Activated T-cell treated with anti-CD3 and anti-CD28 coated beads, Interleukin-2, amount 50 U/mL, for 72 hours (primary cell): Measurements from ENCODE around the gene RECQL5. TPM values are rescaled to one million over a fixed set of nuclear protein-coding genes. Genes with fewer than 3 reads are reported as not detected.

Experiments
- ATAC-seq, 2 donors: fragments of 150-1000 bp; cut with Tn5 transposase; replicated peaks in 1 of 2; 2 replicates each; pipeline ENCODE4 v1.10.0; 2021; ENCODE audit warnings: moderate library complexity in 2 of 2, mild to moderate bottlenecking in 1 of 2
- DNase-seq, 2 donors: peaks; one replicate each; pipeline ENCODE4 v3.0.0; 2021 to 2022; ENCODE audit warnings: mixed read lengths in 1 of 2
- H3K27ac Mint-ChIP-seq: one replicate; pipeline ENCODE4 v1.8.0; 2022; ENCODE audit warnings: mild to moderate bottlenecking, moderate library complexity, mixed read lengths
- H3K27me3 Mint-ChIP-seq: one replicate; pipeline ENCODE4 v1.8.0; 2022; ENCODE audit warnings: low read depth, mixed read lengths
- H3K36me3 Mint-ChIP-seq, 2 donors: one replicate each; pipeline ENCODE4 v1.8.0; 2022; ENCODE audit warnings: mixed read lengths in 2 of 2, mild to moderate bottlenecking in 1 of 2; ENCODE audit not compliant: insufficient read depth in 2 of 2
- H3K4me1 Mint-ChIP-seq: one replicate; pipeline ENCODE4 v1.8.0; 2022; ENCODE audit warnings: low read depth, mixed read lengths
- H3K4me3 Mint-ChIP-seq, 2 donors: one replicate each; pipeline ENCODE4 v1.8.0; 2022; ENCODE audit warnings: mild to moderate bottlenecking in 2 of 2, mixed read lengths in 2 of 2, moderate library complexity in 2 of 2
- H3K9me3 Mint-ChIP-seq, 2 donors: one replicate each; pipeline ENCODE4 v1.8.0; 2022; ENCODE audit warnings: mixed read lengths in 2 of 2
- total RNA-seq, 2 donors: library from RNA; stranded (reverse); gene quantifications; one replicate each; pipeline ENCODE4 v1.2.3, GENCODE V29; 2022

Gene RECQL5
- total RNA-seq, 2 donors from 2014 or later: 50.7 to 58.5 TPM

- H3K27ac Mint-ChIP-seq: no peak overlapping the region
- no peaks in the 10 kb centered on the region for H3K27me3 Mint-ChIP-seq
- DNase-seq (no peak), ATAC-seq (peak in 1 of 2 donors; percentile 30)
- no peaks in the 10 kb centered on the region for H3K9me3 Mint-ChIP-seq
- no peak overlapping the region for H3K4me3 Mint-ChIP-seq
- H3K4me1 Mint-ChIP-seq: peaks cover 45% of the 10 kb centered on the region
- peaks cover 0 to 1% of the 10 kb centered on the region in 2 donors for H3K36me3 Mint-ChIP-seq
These were observed 14.3 kb upstream of the RECQL5 start for GRCh38 chr17:75681289-75681688.

- DNase-seq (no peak), ATAC-seq (no peak)
- Mint-ChIP-seq H3K9me3 (no peaks in the 10 kb centered on the region), H3K36me3 (peaks cover 1 to 2% of the 10 kb centered on the region in 2 donors), H3K27ac (peak overlapping the region; percentile 42), H3K4me3 (no peak overlapping the region), H3K27me3 (no peaks in the 10 kb centered on the region), H3K4me1 (peaks cover 36% of the 10 kb centered on the region)
These were observed 13.5 kb upstream of the RECQL5 start for GRCh38 chr17:75680431-75680830.

DNA sequence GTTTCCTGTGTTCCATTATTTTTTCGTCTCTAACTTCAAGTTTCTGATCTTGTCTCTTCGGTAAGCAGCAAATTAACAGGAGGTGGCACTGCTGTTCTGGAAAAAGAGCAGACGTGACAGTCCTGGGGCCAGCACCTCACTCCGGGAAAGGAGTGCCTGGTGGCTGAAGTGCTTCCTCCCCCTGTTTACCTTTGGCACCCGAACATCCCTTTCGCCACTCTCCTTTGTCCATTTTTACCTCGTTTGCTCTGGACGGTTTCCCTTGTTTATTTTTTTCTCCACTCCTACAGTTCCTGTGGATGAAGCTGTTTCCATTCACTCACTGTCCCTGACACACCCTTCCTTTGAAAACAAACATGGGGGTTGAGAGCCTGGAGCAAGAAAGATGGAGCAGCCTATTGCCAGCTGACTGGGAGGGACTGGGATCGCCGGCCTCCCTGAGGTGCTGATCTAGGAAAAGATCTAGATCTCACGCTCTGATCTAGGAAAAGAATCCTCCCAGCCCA, 12.8 kb upstream of the RECQL5 start:
- H3K4me3 Mint-ChIP-seq: no peak overlapping the region
- peaks cover 2 to 3% of the 10 kb centered on the region in 2 donors for H3K36me3 Mint-ChIP-seq
- DNase-seq (no peak), ATAC-seq (no peak)
- peaks cover 36% of the 10 kb centered on the region for H3K4me1 Mint-ChIP-seq
- H3K27me3 Mint-ChIP-seq: no peaks in the 10 kb centered on the region
- peak overlapping the region; percentile 63 for H3K27ac Mint-ChIP-seq
- no peaks in the 10 kb centered on the region for H3K9me3 Mint-ChIP-seq

DNA sequence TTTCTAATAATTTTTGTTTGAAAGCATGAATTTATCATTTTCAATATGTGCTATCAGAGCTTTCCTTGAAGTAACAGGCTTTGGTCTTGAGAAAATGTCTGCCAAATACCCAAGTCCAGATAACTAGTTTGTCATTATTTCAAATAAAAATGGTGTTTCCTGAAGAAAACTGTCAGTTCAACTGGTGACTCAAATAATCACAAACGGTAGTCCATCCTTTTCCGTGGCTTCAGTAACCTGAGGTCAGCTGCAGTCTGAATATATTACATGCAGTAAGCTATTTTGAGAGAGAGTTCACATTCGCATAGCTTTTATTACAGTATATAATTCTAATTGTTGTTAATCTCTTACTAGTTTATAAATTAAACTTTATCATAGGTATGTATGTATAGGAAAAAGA, 9.5 kb upstream of the RECQL5 start:
- H3K27me3 Mint-ChIP-seq: no peaks in the 10 kb centered on the region
- peaks cover 2 to 3% of the 10 kb centered on the region in 2 donors for H3K36me3 Mint-ChIP-seq
- H3K9me3 Mint-ChIP-seq: no peaks in the 10 kb centered on the region
- no peak overlapping the region for H3K4me3 Mint-ChIP-seq
- DNase-seq: no peak
- no peak for ATAC-seq
- H3K27ac Mint-ChIP-seq: no peak overlapping the region
- peaks cover 31% of the 10 kb centered on the region for H3K4me1 Mint-ChIP-seq

- DNase-seq (no peak), ATAC-seq (no peak)
- no peak overlapping the region for H3K27ac Mint-ChIP-seq
- no peaks in the 10 kb centered on the region for H3K9me3 Mint-ChIP-seq
- H3K36me3 Mint-ChIP-seq: peaks cover 2 to 6% of the 10 kb centered on the region in 2 donors
- peaks cover 35% of the 10 kb centered on the region for H3K4me1 Mint-ChIP-seq
- H3K27me3 Mint-ChIP-seq: no peaks in the 10 kb centered on the region
- H3K4me3 Mint-ChIP-seq: no peak overlapping the region
These were observed 6.5 kb upstream of the RECQL5 start for GRCh38 chr17:75673487-75673886.

DNA sequence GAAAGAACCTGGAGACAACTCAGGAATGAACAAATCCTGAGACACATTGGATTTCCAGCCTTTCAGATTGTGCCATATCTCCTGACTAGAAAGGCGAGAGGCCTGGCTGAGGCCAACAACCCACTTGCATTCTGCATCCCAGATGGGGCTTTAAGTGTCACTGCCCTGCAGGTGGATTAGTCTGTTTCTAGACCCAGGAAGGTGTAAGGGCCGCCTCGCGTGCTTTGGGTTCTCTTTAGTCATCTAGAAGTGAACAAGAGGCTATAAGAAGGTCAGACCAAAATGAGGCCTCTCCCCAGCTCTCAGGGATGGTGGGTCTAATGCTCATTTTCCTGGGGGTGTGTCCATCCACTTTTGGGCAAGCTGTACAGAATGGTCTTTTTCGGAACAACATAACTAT, 5.1 kb upstream of the RECQL5 start:
- no peak overlapping the region for H3K27ac Mint-ChIP-seq
- no peaks in the 10 kb centered on the region for H3K27me3 Mint-ChIP-seq
- no peaks in the 10 kb centered on the region for H3K9me3 Mint-ChIP-seq
- DNase-seq (no peak), ATAC-seq (no peak)
- H3K36me3 Mint-ChIP-seq: peaks cover 5 to 8% of the 10 kb centered on the region in 2 donors
- no peak overlapping the region for H3K4me3 Mint-ChIP-seq
- H3K4me1 Mint-ChIP-seq: peaks cover 33% of the 10 kb centered on the region

DNA sequence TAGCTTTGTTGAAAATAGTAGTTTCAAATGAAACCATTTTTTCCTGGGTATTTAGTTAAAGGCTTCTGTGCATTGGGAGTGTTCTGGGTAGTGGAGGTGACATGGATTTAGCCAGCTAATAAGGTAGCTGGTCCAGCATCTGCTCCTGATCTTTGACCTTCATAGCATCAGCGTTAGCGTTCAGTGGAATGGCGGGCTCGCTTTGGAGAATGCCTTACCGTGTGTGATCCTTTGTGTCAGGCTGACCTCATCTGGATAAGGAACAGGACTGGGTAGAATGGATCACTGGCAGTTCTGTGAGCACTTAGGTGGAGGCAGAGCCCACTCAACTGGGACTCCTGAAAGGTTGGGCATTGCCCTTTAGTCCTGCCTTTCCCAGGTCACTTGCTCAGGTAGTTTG, 3.9 kb upstream of the RECQL5 start:
- no peaks in the 10 kb centered on the region for H3K27me3 Mint-ChIP-seq
- no peak overlapping the region for H3K27ac Mint-ChIP-seq
- H3K9me3 Mint-ChIP-seq: no peaks in the 10 kb centered on the region
- peaks cover 3 to 8% of the 10 kb centered on the region in 2 donors for H3K36me3 Mint-ChIP-seq
- no peak for ATAC-seq
- peaks cover 37% of the 10 kb centered on the region for H3K4me1 Mint-ChIP-seq
- DNase-seq: no peak
- H3K4me3 Mint-ChIP-seq: no peak overlapping the region

DNA sequence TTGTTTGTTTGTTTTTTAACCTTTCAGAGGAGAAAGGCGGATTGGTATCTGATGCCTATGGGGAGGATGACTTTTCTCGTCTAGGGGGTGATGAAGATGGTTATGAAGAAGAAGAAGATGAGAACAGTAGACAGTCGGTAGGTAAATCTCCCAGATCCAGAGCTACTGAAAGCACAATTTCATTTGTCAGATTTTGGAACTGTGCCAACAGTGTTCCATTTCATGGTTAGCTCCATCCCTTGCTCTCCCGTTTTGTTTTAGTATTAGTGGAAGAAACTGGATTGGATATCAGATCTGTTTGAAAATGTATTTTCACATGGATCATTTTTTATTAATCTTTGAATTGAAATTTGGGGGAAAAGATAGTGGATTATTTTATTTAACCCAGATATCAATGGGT, 1.5 kb upstream of the RECQL5 start:
- ATAC-seq: no peak
- H3K36me3 Mint-ChIP-seq: peaks cover 6 to 9% of the 10 kb centered on the region in 2 donors
- no peak overlapping the region for H3K27ac Mint-ChIP-seq

DNA sequence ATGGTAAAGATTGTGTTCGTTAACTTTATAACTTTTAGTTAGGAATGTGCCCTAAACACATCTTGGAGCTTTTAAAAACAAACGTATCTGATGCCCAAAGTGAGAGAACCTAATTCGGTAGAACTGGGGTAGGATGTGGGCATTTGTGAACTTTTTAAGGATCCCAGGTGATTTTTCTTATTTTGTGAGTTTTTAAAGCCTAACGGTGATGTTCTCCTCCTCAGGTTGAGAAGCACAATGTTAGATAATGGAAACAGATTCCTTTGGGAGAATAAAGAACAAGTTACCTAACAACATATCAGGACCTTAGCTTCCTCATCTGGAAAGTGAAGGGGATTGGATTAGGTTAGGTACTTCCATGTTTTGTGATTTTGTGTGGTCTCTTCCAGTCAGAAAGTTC, 871 bp upstream of the RECQL5 start:
- no peak for DNase-seq
- H3K4me1 Mint-ChIP-seq: peaks cover 43% of the 10 kb centered on the region
- H3K36me3 Mint-ChIP-seq: peaks cover 6 to 9% of the 10 kb centered on the region in 2 donors
- no peaks in the 10 kb centered on the region for H3K9me3 Mint-ChIP-seq
- no peaks in the 10 kb centered on the region for H3K27me3 Mint-ChIP-seq
- H3K4me3 Mint-ChIP-seq: no peak overlapping the region
- no peak overlapping the region for H3K27ac Mint-ChIP-seq
- no peak for ATAC-seq

More for the DNA sequence above, 1.5 kb upstream of the RECQL5 start:
- Mint-ChIP-seq H3K4me3 (no peak overlapping the region), H3K27me3 (no peaks in the 10 kb centered on the region), H3K9me3 (no peaks in the 10 kb centered on the region), H3K4me1 (peaks cover 43% of the 10 kb centered on the region)
- DNase-seq: no peak

DNA sequence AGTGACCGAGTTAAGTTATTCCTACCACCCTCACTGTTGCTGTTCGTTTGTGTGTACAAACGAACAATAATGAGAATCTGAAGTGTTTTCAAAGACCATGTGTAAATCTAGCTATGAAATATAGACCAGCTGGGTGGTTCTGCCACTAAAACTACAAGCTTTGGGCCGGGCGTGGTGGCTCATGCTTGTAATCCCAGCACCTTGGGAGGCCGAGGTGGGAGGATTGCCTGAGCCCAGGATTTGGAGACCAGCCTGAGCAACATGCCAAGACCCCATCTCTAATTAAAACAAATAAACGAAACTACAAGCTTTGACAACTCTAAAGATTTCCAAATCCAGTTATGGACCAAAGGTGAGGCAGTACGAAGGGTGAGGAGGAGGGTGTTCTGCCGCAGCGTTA, 973 bp downstream of the RECQL5 start:
- H3K36me3 Mint-ChIP-seq: peaks cover 10 to 11% of the 10 kb centered on the region in 2 donors
- H3K27ac Mint-ChIP-seq: peak overlapping the region; percentile 77
- no peaks in the 10 kb centered on the region for H3K9me3 Mint-ChIP-seq
- H3K4me3 Mint-ChIP-seq: no peak overlapping the region
- no peaks in the 10 kb centered on the region for H3K27me3 Mint-ChIP-seq
- peaks cover 38% of the 10 kb centered on the region for H3K4me1 Mint-ChIP-seq
- no peak for ATAC-seq
- no peak for DNase-seq

GRCh38 chr17:75664099-75664549, 2.8 kb downstream of the RECQL5 start:
- H3K27me3 Mint-ChIP-seq: no peaks in the 10 kb centered on the region
- no peak overlapping the region for H3K27ac Mint-ChIP-seq
- H3K4me1 Mint-ChIP-seq: peaks cover 25% of the 10 kb centered on the region
- DNase-seq: no peak
- H3K4me3 Mint-ChIP-seq: no peak overlapping the region
- H3K9me3 Mint-ChIP-seq: no peaks in the 10 kb centered on the region
- no peak for ATAC-seq
- peaks cover 7 to 10% of the 10 kb centered on the region in 2 donors for H3K36me3 Mint-ChIP-seq

GRCh38 chr17:75662511-75662910, 4.4 kb downstream of the RECQL5 start:
- no peak for DNase-seq
- peaks cover 5 to 7% of the 10 kb centered on the region in 2 donors for H3K36me3 Mint-ChIP-seq
- peaks cover 14% of the 10 kb centered on the region for H3K4me1 Mint-ChIP-seq
- ATAC-seq: no peak
- no peaks in the 10 kb centered on the region for H3K27me3 Mint-ChIP-seq
- H3K27ac Mint-ChIP-seq: no peak overlapping the region
- no peak overlapping the region for H3K4me3 Mint-ChIP-seq
- H3K9me3 Mint-ChIP-seq: no peaks in the 10 kb centered on the region

GRCh38 chr17:75661531-75661930, 5.4 kb downstream of the RECQL5 start:
- H3K27ac Mint-ChIP-seq: no peak overlapping the region
- DNase-seq (no peak), ATAC-seq (no peak)
- no peaks in the 10 kb centered on the region for H3K27me3 Mint-ChIP-seq
- no peak overlapping the region for H3K4me3 Mint-ChIP-seq
- peaks cover 14% of the 10 kb centered on the region for H3K4me1 Mint-ChIP-seq
- H3K9me3 Mint-ChIP-seq: no peaks in the 10 kb centered on the region
- peaks cover 5 to 8% of the 10 kb centered on the region in 2 donors for H3K36me3 Mint-ChIP-seq

- peaks cover under 1% of the 10 kb centered on the region for H3K4me1 Mint-ChIP-seq
- no peaks in the 10 kb centered on the region for H3K27me3 Mint-ChIP-seq
- ATAC-seq (no peak), DNase-seq (no peak)
- no peak overlapping the region for H3K4me3 Mint-ChIP-seq
- no peaks in the 10 kb centered on the region for H3K9me3 Mint-ChIP-seq
- H3K36me3 Mint-ChIP-seq: peaks cover 2 to 5% of the 10 kb centered on the region in 2 donors
- no peak overlapping the region for H3K27ac Mint-ChIP-seq
These were observed 8.7 kb downstream of the RECQL5 start for GRCh38 chr17:75658237-75658636.
